Measurements from ENCODE around the gene EYS.

- no peak for TF ChIP-seq SUZ12 (IDR thresholded peaks at IDR 0.05; ENCODE audit: extremely low read depth, insufficient read depth, insufficient read length)
- TF ChIP-seq ZNF274 (IDR thresholded peaks at IDR 0.05; ENCODE audit: low read depth, low read length), result no peak
These were observed 1743.2 kb downstream of the EYS start for GRCh38 chr6:63963769-63964315.
